HCT116 (cell line): Measurements from ENCODE around the gene PCDH15.

Experiments used
- CEBPB ChIP-seq: IDR thresholded peaks from 2 replicates; pipeline ENCODE4 v1.6.1; 2012; ENCODE audit warnings: low read depth
- CTCF ChIP-seq, 3 experiments: fragments of 200-600 bp in 1 of 3; sonication (generic) in 1 of 3; IDR thresholded peaks in 2 of 3; conservative IDR thresholded peaks in 1 of 3; 2 replicates each; pipeline ENCODE4 v1.5.1; 2012 to 2017; ENCODE audit warnings: low read depth in 2 of 3, low read length in 2 of 3, antibody characterized with exemption in 1 of 3, borderline replicate concordance in 1 of 3, control low read depth in 1 of 3, mild to moderate bottlenecking in 1 of 3, mixed read lengths in 1 of 3, mixed run types in 1 of 3, moderate library complexity in 1 of 3; ENCODE audit not compliant: insufficient read depth in 1 of 3
- EGR1 ChIP-seq: IDR thresholded peaks from 2 replicates; pipeline ENCODE4 v1.6.1; 2012; ENCODE audit warnings: low read depth
- EZH2 ChIP-seq: fragments of 200-600 bp; sonication (generic); IDR thresholded peaks from 2 replicates; pipeline ENCODE4 v1.6.1; 2017; ENCODE audit warnings: antibody characterized with exemption, mixed run types
- EZH2phosphoT487 ChIP-seq: fragments of 200-600 bp; IDR thresholded peaks from 2 replicates; pipeline ENCODE4 v1.6.1; 2018; ENCODE audit warnings: antibody characterized with exemption, borderline replicate concordance
- POLR2A ChIP-seq: IDR thresholded peaks from 2 replicates; pipeline ENCODE4 v1.7.0; 2011; ENCODE audit warnings: borderline replicate concordance; ENCODE audit not compliant: insufficient read depth, insufficient read length; ENCODE audit errors: extremely low read depth
- POLR2AphosphoS5 ChIP-seq: IDR thresholded peaks from 2 replicates; pipeline ENCODE4 v1.6.1; 2011; ENCODE audit warnings: mild to moderate bottlenecking, low read depth, low read length, moderate library complexity
- REST ChIP-seq: IDR thresholded peaks from 2 replicates; pipeline ENCODE4 v1.6.1; 2012; ENCODE audit warnings: low read depth
- TCF7L2 ChIP-seq: IDR thresholded peaks from 2 replicates; pipeline ENCODE4 v1.7.0; 2011; ENCODE audit warnings: borderline replicate concordance, inconsistent platforms; ENCODE audit not compliant: insufficient read depth, insufficient read length; ENCODE audit errors: extremely low read depth
- ZNF274 ChIP-seq: fragments of 200-500 bp; sonication (Bioruptor generic); IDR thresholded peaks from 2 replicates; pipeline ENCODE4 v1.6.1; 2014; ENCODE audit warnings: mild to moderate bottlenecking, low read depth, low read length, inconsistent platforms

GRCh38 chr10:54745436-54745835, 55.6 kb downstream of the PCDH15 start:
- TF ChIP-seq CEBPB (no peak), EZH2phosphoT487 (no peak), CTCF (IDR thresholded peaks at IDR 0.05 in 2 of 3, conservative IDR thresholded peaks at IDR 0.05 in 1 of 3; ENCODE audit: borderline replicate concordance in 1 of 3, insufficient read depth in 1 of 3, low read depth in 2 of 3, low read length in 2 of 3) (no peak), EGR1 (no peak), TCF7L2 (no peak), POLR2AphosphoS5 (no peak), REST (no peak), EZH2 (no peak), POLR2A (no peak), ZNF274 (no peak)
